Activated CD4-positive, alpha-beta T cell treated with anti-CD3 and anti-CD28 coated beads for 48 hours (primary cell): Measurements from ENCODE around the gene FAM149A.
A peak's percentile ranks its signal among the peaks of the same experiment; 100 is the strongest.

Experiments
- DNase-seq: peaks from one replicate; pipeline ENCODE4 v3.0.0-alpha.2; 2020

FAM149A gene

GRCh38 chr4:186161138-186161537, 56.6 kb downstream of the FAM149A start:
- peak; percentile 54 for DNase-seq

GRCh38 chr4:186166852-186167512, 62.5 kb downstream of the FAM149A start:
- DNase-seq = no peak

GRCh38 chr4:186167605-186168004, 63.1 kb downstream of the FAM149A start:
- no peak for DNase-seq

GRCh38 chr4:186168750-186169149, 64.2 kb downstream of the FAM149A start:
- no peak for DNase-seq

- DNase-seq = no peak
These were observed 64.9 kb downstream of the FAM149A start for GRCh38 chr4:186169333-186169944.

GRCh38 chr4:186169945-186170802, 65.7 kb downstream of the FAM149A start:
- DNase-seq = no peak

GRCh38 chr4:186170966-186171365, 66.5 kb downstream of the FAM149A start:
- DNase-seq = no peak

- no peak for DNase-seq
These were observed 68.0 kb downstream of the FAM149A start for GRCh38 chr4:186172546-186172945.

- no peak for DNase-seq
These were observed 83.6 kb downstream of the FAM149A start for GRCh38 chr4:186188107-186188506.

- no peak for DNase-seq
These were observed 85.2 kb downstream of the FAM149A start for GRCh38 chr4:186189656-186190055.

GRCh38 chr4:186190581-186191199, 86.2 kb downstream of the FAM149A start:
- peak; percentile 52 for DNase-seq

- peak; percentile 91 for DNase-seq
These were observed 86.9 kb downstream of the FAM149A start, which contains the start of gene CYP4V2 for GRCh38 chr4:186191200-186192065. Gene CYP4V2, plus strand, starts transcription at chr4:186191567. Its CDS starts 257 bp downstream, at chr4:186191824.

GRCh38 chr4:186192066-186192612, 87.6 kb downstream of the FAM149A start:
- peak; percentile 43 for DNase-seq

GRCh38 chr4:186193851-186194250, 89.3 kb downstream of the FAM149A start:
- no peak for DNase-seq

GRCh38 chr4:186196063-186196462, 91.6 kb downstream of the FAM149A start:
- DNase-seq = no peak

- no peak for DNase-seq
These were observed 96.0 kb downstream of the FAM149A start for GRCh38 chr4:186200516-186200915.

GRCh38 chr4:186201010-186201409, 96.5 kb downstream of the FAM149A start:
- no peak for DNase-seq

GRCh38 chr4:186201535-186202230, 97.2 kb downstream of the FAM149A start:
- DNase-seq = peak; percentile 75

- no peak for DNase-seq
These were observed 98.1 kb downstream of the FAM149A start for GRCh38 chr4:186202490-186203140.

GRCh38 chr4:186203406-186203805, 98.9 kb downstream of the FAM149A start:
- DNase-seq = no peak

- DNase-seq = peak; percentile 81
These were observed 99.6 kb downstream of the FAM149A start for GRCh38 chr4:186204103-186204559.
